Middle frontal gyrus (tissue), 1 donor: ENCODE results near the gene E2F1.
A peak's percentile ranks its signal among the peaks of the same experiment; 100 is the strongest.

Experiments
- DNase-seq: peaks from one replicate; pipeline ENCODE4 v3.0.0-alpha.2; 2015; ENCODE audit warnings: low spot score; ENCODE audit errors: extremely low spot score

E2F1 gene

GRCh38 chr20:33687993-33688937 is 2.1 kb upstream of the E2F1 start:
- DNase-seq = no peak

GRCh38 chr20:33687370-33687915 is 1.3 kb upstream of the E2F1 start:
- DNase-seq = no peak

GRCh38 chr20:33686984-33687366 is 790 bp upstream of the E2F1 start:
- DNase-seq = no peak

GRCh38 chr20:33685328-33686099 is 671 bp downstream of the E2F1 start:
- no peak for DNase-seq

- DNase-seq = no peak
These were observed 1.5 kb downstream of the E2F1 start for GRCh38 chr20:33684533-33685327.

GRCh38 chr20:33681728-33682353 is 4.3 kb downstream of the E2F1 start:
- no peak for DNase-seq

GRCh38 chr20:33681288-33681687 is 4.9 kb downstream of the E2F1 start:
- DNase-seq = no peak

- no peak for DNase-seq
These were observed 5.5 kb downstream of the E2F1 start for GRCh38 chr20:33680686-33681085.

GRCh38 chr20:33679758-33680485 is 6.3 kb downstream of the E2F1 start:
- DNase-seq = no peak

- DNase-seq = no peak
These were observed 8.0 kb downstream of the E2F1 start for GRCh38 chr20:33677991-33678702.

GRCh38 chr20:33676652-33677645 is 9.2 kb downstream of the E2F1 start:
- no peak for DNase-seq

GRCh38 chr20:33676121-33676520 is 10.1 kb downstream of the E2F1 start:
- no peak for DNase-seq

- DNase-seq = no peak
These were observed 10.8 kb downstream of the E2F1 start for GRCh38 chr20:33675136-33675959.

- peak; percentile 67 for DNase-seq
These were observed 11.7 kb downstream of the E2F1 start, which contains the start of gene NECAB3 for GRCh38 chr20:33674294-33675135. TSS of gene NECAB3 (minus strand) at chr20:33674428. CDS start at chr20:33674352, 76 bp downstream.

GRCh38 chr20:33673410-33674293 is 12.5 kb downstream of the E2F1 start:
- DNase-seq = no peak

- DNase-seq = no peak
These were observed 13.1 kb downstream of the E2F1 start for GRCh38 chr20:33673114-33673409.
